Measurements from ENCODE around the gene USP12.

USP12 gene

DNA sequence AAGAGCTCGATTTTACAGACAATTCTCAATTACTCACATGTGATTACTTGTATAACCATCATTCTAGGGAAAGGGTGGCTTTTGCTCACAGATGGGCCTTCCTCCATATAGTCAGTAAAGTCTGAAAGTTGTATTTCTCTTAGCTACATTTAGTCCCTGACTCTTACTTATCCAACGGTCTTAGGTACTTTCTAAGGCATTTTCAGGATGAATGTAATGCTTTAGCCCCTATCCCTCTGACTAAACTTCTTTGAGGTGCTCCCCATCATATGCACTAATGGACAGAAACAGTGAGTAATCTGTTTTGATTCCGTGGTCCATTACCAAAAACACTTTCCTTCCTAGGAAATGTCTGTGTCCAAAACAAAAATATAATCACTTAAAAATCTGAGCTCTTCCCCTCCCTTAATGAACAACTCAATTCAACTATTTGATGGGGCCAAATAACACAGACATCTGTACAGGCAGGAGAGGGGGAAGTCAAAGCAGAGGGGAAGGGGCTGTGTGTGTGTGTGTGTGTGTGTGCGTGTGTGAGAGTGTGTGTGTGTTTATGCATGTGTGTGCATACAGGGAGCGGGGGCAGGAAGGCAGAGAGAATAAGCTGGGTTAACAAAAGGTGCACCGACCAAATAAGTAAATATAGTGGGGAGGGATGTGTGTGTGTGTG, 84.9 kb downstream of the USP12 start:
- H3K4me3 ChIP-seq (ENCODE audit: low read depth, low read length) = no peak overlapping the region
- DNase-seq (ENCODE audit: low read depth, low spot score) = no peak
- TF ChIP-seq, protein P1, sequence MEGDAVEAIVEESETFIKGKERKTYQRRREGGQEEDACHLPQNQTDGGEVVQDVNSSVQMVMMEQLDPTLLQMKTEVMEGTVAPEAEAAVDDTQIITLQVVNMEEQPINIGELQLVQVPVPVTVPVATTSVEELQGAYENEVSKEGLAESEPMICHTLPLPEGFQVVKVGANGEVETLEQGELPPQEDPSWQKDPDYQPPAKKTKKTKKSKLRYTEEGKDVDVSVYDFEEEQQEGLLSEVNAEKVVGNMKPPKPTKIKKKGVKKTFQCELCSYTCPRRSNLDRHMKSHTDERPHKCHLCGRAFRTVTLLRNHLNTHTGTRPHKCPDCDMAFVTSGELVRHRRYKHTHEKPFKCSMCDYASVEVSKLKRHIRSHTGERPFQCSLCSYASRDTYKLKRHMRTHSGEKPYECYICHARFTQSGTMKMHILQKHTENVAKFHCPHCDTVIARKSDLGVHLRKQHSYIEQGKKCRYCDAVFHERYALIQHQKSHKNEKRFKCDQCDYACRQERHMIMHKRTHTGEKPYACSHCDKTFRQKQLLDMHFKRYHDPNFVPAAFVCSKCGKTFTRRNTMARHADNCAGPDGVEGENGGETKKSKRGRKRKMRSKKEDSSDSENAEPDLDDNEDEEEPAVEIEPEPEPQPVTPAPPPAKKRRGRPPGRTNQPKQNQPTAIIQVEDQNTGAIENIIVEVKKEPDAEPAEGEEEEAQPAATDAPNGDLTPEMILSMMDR (IDR thresholded peaks at IDR 0.05; ENCODE audit: low read depth, low read length) = no peak
- in situ Hi-C loops (cut with HindIII; ENCODE audit: low sequenced_read_pairs) = no loop called here

DNA sequence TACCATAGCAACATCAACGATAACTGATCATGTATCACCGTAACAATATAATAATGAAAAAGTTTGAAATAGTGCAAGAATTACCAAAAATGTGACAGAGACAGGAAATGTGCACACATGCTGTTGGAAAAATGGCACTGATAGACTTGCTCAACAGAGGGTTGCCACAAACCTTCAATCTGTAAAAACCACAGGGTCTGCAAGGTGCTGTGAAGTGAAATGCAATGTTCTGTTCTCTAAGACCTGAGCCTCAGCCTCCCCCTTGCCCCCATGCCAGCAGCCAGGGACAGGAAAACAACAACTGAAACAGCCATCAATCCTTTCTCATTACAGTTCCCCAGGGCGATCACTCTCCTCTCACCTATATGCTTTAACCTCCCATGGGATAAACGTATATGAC, 88.4 kb downstream of the USP12 start:
- no peak for DNase-seq (ENCODE audit: low read depth, low spot score)
- in situ Hi-C loops (cut with HindIII; ENCODE audit: low sequenced_read_pairs) = no loop called here
- TF ChIP-seq, protein P1 (IDR thresholded peaks at IDR 0.05; ENCODE audit: low read depth, low read length) = no peak
- H3K4me3 ChIP-seq (ENCODE audit: low read depth, low read length) = no peak overlapping the region

DNA sequence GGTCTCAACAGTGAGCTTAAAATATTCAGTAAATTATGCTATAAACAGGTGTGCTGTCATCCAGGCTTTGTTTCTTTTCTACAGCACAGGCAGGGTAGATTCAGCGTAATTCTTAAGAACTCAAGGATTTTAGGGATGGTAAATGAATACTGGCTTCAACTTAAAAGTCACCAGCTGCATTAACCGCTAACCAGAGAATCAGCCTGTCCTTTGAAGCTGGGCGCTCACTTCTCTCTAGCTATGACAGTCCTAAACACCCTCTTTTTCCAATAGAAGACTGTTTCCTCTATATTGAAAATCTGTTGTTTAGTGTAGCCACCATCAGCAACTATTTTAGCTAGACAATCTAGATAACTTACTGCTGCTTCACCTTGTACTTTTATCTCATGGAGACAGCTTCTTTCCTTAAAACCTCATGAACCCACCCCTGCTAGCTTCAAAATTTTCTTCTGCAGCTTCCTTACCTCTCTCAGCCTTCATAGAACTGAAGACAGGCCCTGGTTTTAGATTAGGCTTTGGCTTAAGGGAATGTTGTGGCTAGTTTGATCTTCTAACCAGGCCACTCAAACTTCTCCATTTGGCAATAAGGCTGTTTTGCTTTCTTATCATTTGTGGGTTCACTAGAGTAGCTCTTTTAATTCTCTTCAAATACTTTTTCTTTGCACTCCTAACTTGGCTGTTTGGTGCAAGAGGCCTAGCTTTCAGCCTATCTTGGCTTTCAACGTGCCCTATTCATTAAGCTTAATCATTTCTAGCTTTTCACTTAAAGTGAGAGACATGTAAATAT, 89.5 kb downstream of the USP12 start:
- TF ChIP-seq, protein P1 (IDR thresholded peaks at IDR 0.05; ENCODE audit: low read depth, low read length) = no peak
- H3K4me3 ChIP-seq (ENCODE audit: low read depth, low read length) = no peak overlapping the region
- in situ Hi-C loops (cut with HindIII; ENCODE audit: low sequenced_read_pairs) = no loop called here
- peak; percentile 29 for DNase-seq (ENCODE audit: low read depth, low spot score)

DNA sequence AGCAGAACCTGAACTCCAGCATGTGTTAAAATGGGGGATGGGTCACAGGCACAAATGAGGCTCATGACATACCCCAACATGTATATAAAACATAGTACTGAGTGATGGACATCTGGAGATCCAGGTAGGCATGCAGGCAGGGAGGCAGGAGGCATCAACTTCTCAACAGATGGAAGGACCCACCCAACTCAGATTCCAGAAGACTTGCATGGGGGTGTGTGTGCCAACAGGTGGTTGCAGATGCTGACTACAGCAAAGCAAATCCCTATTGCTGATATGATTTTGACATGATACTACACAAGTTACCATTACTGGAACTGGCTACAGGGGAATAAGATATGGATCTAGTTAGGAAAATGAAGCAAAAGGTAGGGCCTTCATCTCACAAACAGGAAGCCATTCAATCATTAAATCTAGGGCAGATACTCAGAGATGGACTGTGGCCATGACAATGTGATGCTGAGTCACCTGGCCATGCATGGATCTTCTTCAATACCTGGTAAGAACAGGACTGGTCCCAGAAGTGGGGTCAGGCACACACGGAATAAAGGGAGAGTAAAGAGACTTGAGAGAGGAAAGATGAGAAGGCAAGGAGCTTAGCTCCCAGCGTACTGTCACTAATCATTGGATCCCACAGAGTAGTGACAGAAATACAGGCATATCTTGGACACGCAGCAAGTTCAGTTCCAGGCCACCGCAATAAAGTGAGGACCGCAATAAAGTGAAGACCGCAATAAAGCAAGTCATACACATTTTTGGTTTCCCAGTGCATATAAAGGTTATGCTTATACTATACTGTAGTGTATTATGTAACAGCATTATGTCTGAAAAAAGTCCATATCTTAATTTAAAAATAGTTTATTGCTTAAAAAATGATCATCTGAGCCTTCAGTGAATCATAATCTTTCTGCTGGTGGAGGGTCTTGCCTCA, 91.3 kb downstream of the USP12 start:
- H3K4me3 ChIP-seq (ENCODE audit: low read depth, low read length) = no peak overlapping the region
- no peak for DNase-seq (ENCODE audit: low read depth, low spot score)
- TF ChIP-seq, protein P1 (IDR thresholded peaks at IDR 0.05; ENCODE audit: low read depth, low read length) = no peak
- in situ Hi-C loops (cut with HindIII; ENCODE audit: low sequenced_read_pairs) = no loop called here

- TF ChIP-seq, protein P1 (IDR thresholded peaks at IDR 0.05; ENCODE audit: low read depth, low read length) = no peak
- peak; percentile 88 for DNase-seq (ENCODE audit: low read depth, low spot score)
- in situ Hi-C loops (cut with HindIII; ENCODE audit: low sequenced_read_pairs) = no loop called here
- no peak overlapping the region for H3K4me3 ChIP-seq (ENCODE audit: low read depth, low read length)
Observed at GRCh38 chr13:27079421-27079958, 92.1 kb downstream of the USP12 start.

GRCh38 chr13:27077451-27077850, 94.2 kb downstream of the USP12 start:
- in situ Hi-C loops (cut with HindIII; ENCODE audit: low sequenced_read_pairs) = no loop called here
- no peak overlapping the region for H3K4me3 ChIP-seq (ENCODE audit: low read depth, low read length)
- TF ChIP-seq, protein P1 (IDR thresholded peaks at IDR 0.05; ENCODE audit: low read depth, low read length) = no peak
- no peak for DNase-seq (ENCODE audit: low read depth, low spot score)
